HT-29 (cell line): ENCODE data around the gene PAX9. TPM values are rescaled to one million over a fixed set of nuclear protein-coding genes. Genes with fewer than 3 reads are reported as not detected.

Experiments
- DNase-seq: peaks from one replicate; pipeline ENCODE4 v3.0.0-alpha.2; 2015; ENCODE audit warnings: low spot score
- total RNA-seq: library from RNA; depleted of rRNA; stranded (reverse); fragments of >200 nt; shearing (Covaris generic); gene quantifications from 2 replicates; pipeline ENCODE4 v1.2.3, GENCODE V29; 2014; rRNA removed

PAX9 gene
- total RNA-seq: 1.5 and 2.7 TPM in 2 replicates

- peak; percentile 91 for DNase-seq
Measured at GRCh38 chr14:36661506-36662257, at the start of gene PAX9. TSS of gene PAX9 (plus strand) at chr14:36661860. CDS start at chr14:36662090, 230 bp downstream.

GRCh38 chr14:36617824-36618223, 43.8 kb upstream of the PAX9 start:
- DNase-seq: no peak

GRCh38 chr14:36618641-36619040, 43.0 kb upstream of the PAX9 start:
- no peak for DNase-seq

GRCh38 chr14:36619131-36619530, 42.5 kb upstream of the PAX9 start:
- no peak for DNase-seq

GRCh38 chr14:36619853-36620252, 41.8 kb upstream of the PAX9 start:
- no peak for DNase-seq

- DNase-seq: no peak
Measured at GRCh38 chr14:36625014-36625413, 36.6 kb upstream of the PAX9 start.

GRCh38 chr14:36625436-36625835, 36.2 kb upstream of the PAX9 start:
- no peak for DNase-seq

GRCh38 chr14:36626151-36626550, 35.5 kb upstream of the PAX9 start:
- DNase-seq: no peak

- DNase-seq: no peak
Measured at GRCh38 chr14:36627981-36628380, 33.7 kb upstream of the PAX9 start.

- DNase-seq: no peak
Measured at GRCh38 chr14:36633580-36633979, 28.1 kb upstream of the PAX9 start.

GRCh38 chr14:36646664-36647416, 14.8 kb upstream of the PAX9 start:
- no peak for DNase-seq

- no peak for DNase-seq
Measured at GRCh38 chr14:36647417-36647823, 14.2 kb upstream of the PAX9 start.

- no peak for DNase-seq
Measured at GRCh38 chr14:36647824-36648753, 13.6 kb upstream of the PAX9 start.

- no peak for DNase-seq
Measured at GRCh38 chr14:36649872-36650650, 11.6 kb upstream of the PAX9 start.

GRCh38 chr14:36652542-36653201, 9.0 kb upstream of the PAX9 start:
- DNase-seq: no peak

- DNase-seq: no peak
Measured at GRCh38 chr14:36653413-36653812, 8.2 kb upstream of the PAX9 start.

GRCh38 chr14:36653962-36654793, 7.5 kb upstream of the PAX9 start:
- no peak for DNase-seq

- no peak for DNase-seq
Measured at GRCh38 chr14:36654794-36655381, 6.8 kb upstream of the PAX9 start.

- DNase-seq: no peak
Measured at GRCh38 chr14:36655571-36655962, 6.1 kb upstream of the PAX9 start.
